HUES48 (cell line): ENCODE measurements around the gene RADIL.

Experiments
- H3K27ac ChIP-seq: one replicate; pipeline ENCODE4 v1.7.0; 2013; ENCODE audit warnings: low read depth, low read length, inconsistent platforms
- H3K27me3 ChIP-seq: 2 replicates; pipeline ENCODE4 v1.6.1; 2013; ENCODE audit warnings: mild to moderate bottlenecking, low read length; ENCODE audit not compliant: control insufficient read depth, insufficient read depth
- H3K36me3 ChIP-seq: 2 replicates; pipeline ENCODE4 v1.6.1; 2013; ENCODE audit warnings: low read length; ENCODE audit not compliant: control insufficient read depth, insufficient read depth
- H3K4me1 ChIP-seq: 2 replicates; pipeline ENCODE4 v1.6.1; 2013; ENCODE audit warnings: mild to moderate bottlenecking, low read length; ENCODE audit not compliant: control insufficient read depth, insufficient read depth
- H3K4me3 ChIP-seq: 2 replicates; pipeline ENCODE4 v1.5.1; 2013; ENCODE audit warnings: mild to moderate bottlenecking, low read depth, low read length
- H3K9ac ChIP-seq: 2 replicates; pipeline ENCODE4 v1.6.1; 2013; ENCODE audit warnings: mild to moderate bottlenecking, low read depth, low read length, moderate library complexity
- H3K9me3 ChIP-seq: 2 replicates; pipeline ENCODE4 v1.6.1; 2013; ENCODE audit warnings: low read length; ENCODE audit not compliant: control insufficient read depth, insufficient read depth

Gene RADIL

GRCh38 chr7:4815609-4816418, 67.7 kb downstream of the RADIL start:
- Histone ChIP-seq H3K9me3 (no peaks in the 10 kb centered on the region), H3K4me3 (no peak overlapping the region), H3K27me3 (no peaks in the 10 kb centered on the region), H3K9ac (no peak overlapping the region), H3K36me3 (no peaks in the 10 kb centered on the region), H3K4me1 (no peaks in the 10 kb centered on the region), H3K27ac (no peak overlapping the region)

GRCh38 chr7:4815121-4815520, 68.4 kb downstream of the RADIL start:
- Histone ChIP-seq H3K9ac (no peak overlapping the region), H3K27me3 (no peaks in the 10 kb centered on the region), H3K27ac (no peak overlapping the region), H3K36me3 (no peaks in the 10 kb centered on the region), H3K9me3 (no peaks in the 10 kb centered on the region), H3K4me1 (no peaks in the 10 kb centered on the region), H3K4me3 (no peak overlapping the region)

GRCh38 chr7:4814433-4814832, 69.1 kb downstream of the RADIL start:
- Histone ChIP-seq H3K4me1 (no peaks in the 10 kb centered on the region), H3K36me3 (no peaks in the 10 kb centered on the region), H3K9ac (no peak overlapping the region), H3K27ac (no peak overlapping the region), H3K4me3 (no peak overlapping the region), H3K9me3 (no peaks in the 10 kb centered on the region), H3K27me3 (no peaks in the 10 kb centered on the region)

- Histone ChIP-seq H3K4me3 (no peak overlapping the region), H3K4me1 (no peaks in the 10 kb centered on the region), H3K27ac (no peak overlapping the region)
These were observed 73.8 kb downstream of the RADIL start for GRCh38 chr7:4809666-4810065.

GRCh38 chr7:4809091-4809591, 74.4 kb downstream of the RADIL start:
- Histone ChIP-seq H3K4me1 (no peaks in the 10 kb centered on the region), H3K36me3 (no peaks in the 10 kb centered on the region), H3K27ac (no peak overlapping the region), H3K9ac (no peak overlapping the region), H3K9me3 (no peaks in the 10 kb centered on the region), H3K4me3 (no peak overlapping the region), H3K27me3 (no peaks in the 10 kb centered on the region)

More at GRCh38 chr7:4809666-4810065, 73.8 kb downstream of the RADIL start:
- Histone ChIP-seq H3K27me3 (no peaks in the 10 kb centered on the region), H3K9me3 (no peaks in the 10 kb centered on the region), H3K36me3 (no peaks in the 10 kb centered on the region), H3K9ac (no peak overlapping the region)

- Histone ChIP-seq H3K9ac (no peak overlapping the region), H3K9me3 (no peaks in the 10 kb centered on the region), H3K4me3 (no peak overlapping the region), H3K27me3 (no peaks in the 10 kb centered on the region), H3K27ac (no peak overlapping the region), H3K36me3 (no peaks in the 10 kb centered on the region), H3K4me1 (no peaks in the 10 kb centered on the region)
These were observed 75.0 kb downstream of the RADIL start for GRCh38 chr7:4808565-4808964.

- H3K9me3 ChIP-seq: no peaks in the 10 kb centered on the region
- no peak overlapping the region for H3K4me3 ChIP-seq
- no peaks in the 10 kb centered on the region for H3K4me1 ChIP-seq
- no peaks in the 10 kb centered on the region for H3K27me3 ChIP-seq
- H3K36me3 ChIP-seq: no peaks in the 10 kb centered on the region
- no peak overlapping the region for H3K9ac ChIP-seq
- no peak overlapping the region for H3K27ac ChIP-seq
These were observed 75.5 kb downstream of the RADIL start for GRCh38 chr7:4808026-4808425.

GRCh38 chr7:4807598-4808016, 75.9 kb downstream of the RADIL start:
- Histone ChIP-seq H3K36me3 (no peaks in the 10 kb centered on the region), H3K9me3 (no peaks in the 10 kb centered on the region), H3K4me3 (no peak overlapping the region), H3K27me3 (no peaks in the 10 kb centered on the region), H3K4me1 (no peaks in the 10 kb centered on the region), H3K27ac (no peak overlapping the region), H3K9ac (no peak overlapping the region)

- no peaks in the 10 kb centered on the region for H3K4me1 ChIP-seq
- no peak overlapping the region for H3K27ac ChIP-seq
- no peaks in the 10 kb centered on the region for H3K27me3 ChIP-seq
- H3K9ac ChIP-seq: no peak overlapping the region
- H3K9me3 ChIP-seq: no peaks in the 10 kb centered on the region
- H3K4me3 ChIP-seq: no peak overlapping the region
- H3K36me3 ChIP-seq: no peaks in the 10 kb centered on the region
These were observed 76.4 kb downstream of the RADIL start for GRCh38 chr7:4806983-4807597.

GRCh38 chr7:4805984-4806300, 77.6 kb downstream of the RADIL start:
- no peak overlapping the region for H3K27ac ChIP-seq

More at GRCh38 chr7:4805984-4806300, 77.6 kb downstream of the RADIL start:
- no peaks in the 10 kb centered on the region for H3K9me3 ChIP-seq
- H3K36me3 ChIP-seq: no peaks in the 10 kb centered on the region
- H3K27me3 ChIP-seq: no peaks in the 10 kb centered on the region
- H3K4me3 ChIP-seq: no peak overlapping the region
- H3K4me1 ChIP-seq: no peaks in the 10 kb centered on the region
- no peak overlapping the region for H3K9ac ChIP-seq
